Measurements from ENCODE around the gene OR52E4. TPM values are rescaled to one million over a fixed set of nuclear protein-coding genes. Genes with fewer than 3 reads are reported as not detected.

Gene OR52E4
- total and polyA plus RNA-seq, 2 of the 4 experiments (the other 2 are of a cell fraction), result not detected

GRCh38 chr11:5892908-5893307 is 12.5 kb downstream of the OR52E4 start, which contains the start of gene OR52E5:
Gene OR52E5 (plus strand): TSS chr11:5893208. CDS start chr11:5900777, 7,569 bp downstream.
- no peak for DNase-seq
- no peaks in the 10 kb centered on the region for H3K27me3 ChIP-seq (ENCODE audit: control insufficient read depth, insufficient read depth, low read length)
- H3K36me3 ChIP-seq (ENCODE audit: control insufficient read depth, insufficient read depth, low read length), result no peaks in the 10 kb centered on the region
- no peak for ATAC-seq (ENCODE audit: low read depth)
- no peak within 1 kb of the TSS for H2AFZ ChIP-seq (replicated peaks; ENCODE audit: low read length, poor library complexity)
- no peak within 1 kb of the TSS for H4K8ac ChIP-seq (ENCODE audit: low read depth in 2 of 2, low read length in 2 of 2)
- H4K91ac ChIP-seq (ENCODE audit: insufficient read depth, low read depth, low read length), result no peak within 1 kb of the TSS
- in situ Hi-C loops (cut with MboI; ENCODE audit: low sequenced_read_pairs) (no loop called here), dilution Hi-C loops (cut with HindIII; ENCODE audit: low sequenced_read_pairs, unreplicated experiment) (no loop called here), intact Hi-C loops (cut with micrococcal nuclease) (loop anchor here (10.0 kb wide), 1 partner anchor 418 kb away; no protein-coding TSS in a partner anchor)
- H3K4me1 ChIP-seq (ENCODE audit: control insufficient read depth, insufficient read depth, low read length), result no peaks in the 10 kb centered on the region
- H3K9ac ChIP-seq (ENCODE audit: low read depth, low read length), result no peak within 1 kb of the TSS
- no peak within 1 kb of the TSS for H3K14ac ChIP-seq (replicated peaks; ENCODE audit: low read depth, low read length)
- H2AK9ac ChIP-seq (replicated peaks; ENCODE audit: low read depth, low read length, poor library complexity), result no peak within 1 kb of the TSS
- no peak within 1 kb of the TSS for H3K18ac ChIP-seq (ENCODE audit: low read depth, low read length)
- POLR2A ChIA-PET (ENCODE audit: unreplicated experiment), result no interaction called here
- H2BK120ac ChIP-seq (ENCODE audit: low read depth, low read length), result no peak within 1 kb of the TSS
- H4K20me1 ChIP-seq (ENCODE audit: insufficient read depth, low read length), result no peaks in the 10 kb centered on the region
- no TSS peak for BruUV-seq (replicated peaks)
- no peak within 1 kb of the TSS for H3K56ac ChIP-seq (ENCODE audit: extremely low read depth, insufficient read depth, low read length)
- CTCF ChIA-PET, result no interaction called here
- no peaks in the 10 kb centered on the region for H3K79me1 ChIP-seq (ENCODE audit: low read depth in 1 of 2, low read length in 2 of 2)
- no peak within 1 kb of the TSS for H3K4ac ChIP-seq (ENCODE audit: low read depth, low read length)
- no CpG with 5 or more reads among the region's 3 CpGs for WGBS, 2 experiments (ENCODE audit: extremely low coverage in 2 of 2, insufficient read length in 1 of 2)
- H3K27ac ChIP-seq (ENCODE audit: insufficient read depth, low read length), result no peak within 1 kb of the TSS
- no peak within 1 kb of the TSS for H2BK20ac ChIP-seq (ENCODE audit: low read depth, low read length)
- no peaks in the 10 kb centered on the region for H3K9me1 ChIP-seq (ENCODE audit: insufficient read depth, low read length)
- no peak within 1 kb of the TSS for H2BK15ac ChIP-seq (ENCODE audit: low read depth, low read length)
- H3K4me2 ChIP-seq (ENCODE audit: low read depth, low read length), result no peak within 1 kb of the TSS
- H3K9me3 ChIP-seq (ENCODE audit: control insufficient read depth, insufficient read depth, low read length), result no peaks in the 10 kb centered on the region
- TF ChIP-seq SMC3 (IDR thresholded peaks at IDR 0.05; ENCODE audit: low read depth, low read length) (no peak), MXI1 (IDR thresholded peaks at IDR 0.05; ENCODE audit: borderline replicate concordance, low read depth, low read length) (no peak), RFX5 (IDR thresholded peaks at IDR 0.05; ENCODE audit: low read depth, low read length) (no peak), POLR2A (IDR thresholded peaks at IDR 0.05; ENCODE audit: low read depth, low read length) (no peak), CTCF (conservative IDR thresholded peaks at IDR 0.05; ENCODE audit: low read depth, low read length) (no peak), RCOR1 (IDR thresholded peaks at IDR 0.05; ENCODE audit: insufficient replicate concordance, low read length) (no peak), CHD1 (IDR thresholded peaks at IDR 0.05; ENCODE audit: low read depth, low read length) (no peak), CEBPB (IDR thresholded peaks at IDR 0.05; ENCODE audit: low read depth, low read length) (no peak), RAD21 (IDR thresholded peaks at IDR 0.05; ENCODE audit: low read length) (no peak), MAZ (IDR thresholded peaks at IDR 0.05; ENCODE audit: borderline replicate concordance, low read depth, low read length) (no peak)
- TF ChIP-seq, protein P1, sequence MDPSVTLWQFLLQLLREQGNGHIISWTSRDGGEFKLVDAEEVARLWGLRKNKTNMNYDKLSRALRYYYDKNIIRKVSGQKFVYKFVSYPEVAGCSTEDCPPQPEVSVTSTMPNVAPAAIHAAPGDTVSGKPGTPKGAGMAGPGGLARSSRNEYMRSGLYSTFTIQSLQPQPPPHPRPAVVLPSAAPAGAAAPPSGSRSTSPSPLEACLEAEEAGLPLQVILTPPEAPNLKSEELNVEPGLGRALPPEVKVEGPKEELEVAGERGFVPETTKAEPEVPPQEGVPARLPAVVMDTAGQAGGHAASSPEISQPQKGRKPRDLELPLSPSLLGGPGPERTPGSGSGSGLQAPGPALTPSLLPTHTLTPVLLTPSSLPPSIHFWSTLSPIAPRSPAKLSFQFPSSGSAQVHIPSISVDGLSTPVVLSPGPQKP (IDR thresholded peaks at IDR 0.05; ENCODE audit: borderline replicate concordance, low read depth, low read length), result no peak
- no peak within 1 kb of the TSS for H4K5ac ChIP-seq (ENCODE audit: low read depth, low read length)
- H3K23ac ChIP-seq (ENCODE audit: low read depth, low read length), result no peak within 1 kb of the TSS
- no peak within 1 kb of the TSS for H3K4me3 ChIP-seq (ENCODE audit: insufficient read depth, low read depth, low read length)
- H2AK5ac ChIP-seq (ENCODE audit: low read depth, low read length), result no peak within 1 kb of the TSS
- no peak within 1 kb of the TSS for H2BK5ac ChIP-seq (ENCODE audit: low read depth, low read length, poor library complexity, severe bottlenecking)

Data from IMR-90 (cell line).